Ascending aorta (tissue), 2 donors: Measurements from ENCODE around the gene C1orf159. TPM values are rescaled to one million over a fixed set of nuclear protein-coding genes. Genes with fewer than 3 reads are reported as not detected.

Source experiments
- DNase-seq, 2 donors: peaks; one replicate each; pipeline ENCODE4 v3.0.0-alpha.2; 2019; ENCODE audit warnings: low spot score in 2 of 2
- H3K27ac ChIP-seq, 2 donors: fragments of 200-600 bp; sonication (generic); one replicate each; pipeline ENCODE4 v1.5.1; 2016 to 2017; ENCODE audit warnings: mild to moderate bottlenecking in 1 of 2
- H3K27me3 ChIP-seq: fragments of 200-600 bp; sonication (generic); one replicate; pipeline ENCODE4 v1.5.1; 2017
- H3K36me3 ChIP-seq, 2 donors: fragments of 200-600 bp; sonication (generic); one replicate each; pipeline ENCODE4 v1.5.1; 2016
- H3K4me1 ChIP-seq, 2 donors: fragments of 200-600 bp; sonication (generic); one replicate each; pipeline ENCODE4 v1.5.1; 2016 to 2017; ENCODE audit warnings: mild to moderate bottlenecking in 1 of 2
- H3K4me3 ChIP-seq, 2 donors: fragments of 200-600 bp; sonication (generic); one replicate each; pipeline ENCODE4 v1.5.1; 2016 to 2017; ENCODE audit warnings: mild to moderate bottlenecking in 1 of 2
- H3K9me3 ChIP-seq, 2 donors: fragments of 200-600 bp; sonication (generic); one replicate each; pipeline ENCODE4 v1.5.1; 2016
- intact Hi-C: fragments of 100-400 bp; cut with DNase I; formaldehyde crosslinking; loops from one replicate; pipeline ENCODE4 v1.15.1; 2023
- total RNA-seq: library from RNA; depleted of rRNA; stranded (reverse); fragments of >200 nt; gene quantifications from one replicate; pipeline ENCODE4 v1.1.0, GENCODE V29; 2016
- TF ChIP-seq, protein P1 (sequence below), 3 experiments: fragments of 200-600 bp in 2 of 3; fragments of 450-650 bp in 1 of 3; sonication (generic) in 2 of 3; IDR thresholded peaks; one replicate each; pipeline ENCODE4 v1.5.1; 2016 to 2019; ENCODE audit warnings: antibody characterized with exemption in 3 of 3, mild to moderate bottlenecking in 1 of 3, moderate library complexity in 1 of 3

C1orf159 gene
- total RNA-seq, 1 donor from 2014 or later = 23.7 TPM

DNA sequence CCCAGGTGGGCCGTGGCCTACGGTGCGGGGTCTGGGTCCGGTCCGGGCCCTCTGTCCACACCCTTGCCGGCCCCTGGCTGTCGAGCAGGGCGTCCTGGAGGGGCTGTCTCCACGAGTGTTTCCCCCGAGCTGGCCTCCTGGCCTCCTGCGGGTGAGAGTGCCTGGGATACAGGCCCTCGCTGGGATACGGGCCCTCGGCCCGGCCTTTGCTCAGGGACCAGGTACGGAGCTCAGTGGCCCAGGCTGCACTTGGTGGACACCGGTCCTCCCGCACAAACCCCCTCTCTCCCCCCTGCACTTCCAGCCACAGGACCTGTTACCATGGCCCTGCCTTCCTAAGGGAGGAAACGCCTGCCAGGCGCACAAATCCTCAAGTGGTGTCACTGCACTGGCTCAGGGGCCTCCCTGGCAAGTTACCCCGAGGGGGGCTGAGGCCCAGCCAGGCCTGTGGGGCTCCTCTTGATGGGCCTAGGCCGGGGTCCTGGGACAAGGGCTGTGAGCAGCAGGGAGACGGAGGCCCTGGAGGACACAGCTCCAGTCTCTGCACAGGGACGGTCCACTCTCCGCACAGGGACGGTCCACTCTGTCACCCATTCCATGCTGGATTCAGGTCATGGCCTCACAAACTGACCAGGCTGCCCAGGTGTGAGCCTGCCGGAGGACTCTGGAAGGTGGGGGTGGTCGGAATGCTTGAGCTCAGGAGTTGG is 23.6 kb downstream of the C1orf159 start:
- intact Hi-C loops = no loop called here
- no peak for DNase-seq
- Histone ChIP-seq H3K36me3 (no peaks in the 10 kb centered on the region), H3K27ac (no peak overlapping the region), H3K4me1 (no peaks in the 10 kb centered on the region), H3K9me3 (no peaks in the 10 kb centered on the region), H3K27me3 (no peaks in the 10 kb centered on the region), H3K4me3 (no peak overlapping the region)
- TF ChIP-seq, protein P1, sequence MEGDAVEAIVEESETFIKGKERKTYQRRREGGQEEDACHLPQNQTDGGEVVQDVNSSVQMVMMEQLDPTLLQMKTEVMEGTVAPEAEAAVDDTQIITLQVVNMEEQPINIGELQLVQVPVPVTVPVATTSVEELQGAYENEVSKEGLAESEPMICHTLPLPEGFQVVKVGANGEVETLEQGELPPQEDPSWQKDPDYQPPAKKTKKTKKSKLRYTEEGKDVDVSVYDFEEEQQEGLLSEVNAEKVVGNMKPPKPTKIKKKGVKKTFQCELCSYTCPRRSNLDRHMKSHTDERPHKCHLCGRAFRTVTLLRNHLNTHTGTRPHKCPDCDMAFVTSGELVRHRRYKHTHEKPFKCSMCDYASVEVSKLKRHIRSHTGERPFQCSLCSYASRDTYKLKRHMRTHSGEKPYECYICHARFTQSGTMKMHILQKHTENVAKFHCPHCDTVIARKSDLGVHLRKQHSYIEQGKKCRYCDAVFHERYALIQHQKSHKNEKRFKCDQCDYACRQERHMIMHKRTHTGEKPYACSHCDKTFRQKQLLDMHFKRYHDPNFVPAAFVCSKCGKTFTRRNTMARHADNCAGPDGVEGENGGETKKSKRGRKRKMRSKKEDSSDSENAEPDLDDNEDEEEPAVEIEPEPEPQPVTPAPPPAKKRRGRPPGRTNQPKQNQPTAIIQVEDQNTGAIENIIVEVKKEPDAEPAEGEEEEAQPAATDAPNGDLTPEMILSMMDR (IDR thresholded peaks at IDR 0.05) = no peak

DNA sequence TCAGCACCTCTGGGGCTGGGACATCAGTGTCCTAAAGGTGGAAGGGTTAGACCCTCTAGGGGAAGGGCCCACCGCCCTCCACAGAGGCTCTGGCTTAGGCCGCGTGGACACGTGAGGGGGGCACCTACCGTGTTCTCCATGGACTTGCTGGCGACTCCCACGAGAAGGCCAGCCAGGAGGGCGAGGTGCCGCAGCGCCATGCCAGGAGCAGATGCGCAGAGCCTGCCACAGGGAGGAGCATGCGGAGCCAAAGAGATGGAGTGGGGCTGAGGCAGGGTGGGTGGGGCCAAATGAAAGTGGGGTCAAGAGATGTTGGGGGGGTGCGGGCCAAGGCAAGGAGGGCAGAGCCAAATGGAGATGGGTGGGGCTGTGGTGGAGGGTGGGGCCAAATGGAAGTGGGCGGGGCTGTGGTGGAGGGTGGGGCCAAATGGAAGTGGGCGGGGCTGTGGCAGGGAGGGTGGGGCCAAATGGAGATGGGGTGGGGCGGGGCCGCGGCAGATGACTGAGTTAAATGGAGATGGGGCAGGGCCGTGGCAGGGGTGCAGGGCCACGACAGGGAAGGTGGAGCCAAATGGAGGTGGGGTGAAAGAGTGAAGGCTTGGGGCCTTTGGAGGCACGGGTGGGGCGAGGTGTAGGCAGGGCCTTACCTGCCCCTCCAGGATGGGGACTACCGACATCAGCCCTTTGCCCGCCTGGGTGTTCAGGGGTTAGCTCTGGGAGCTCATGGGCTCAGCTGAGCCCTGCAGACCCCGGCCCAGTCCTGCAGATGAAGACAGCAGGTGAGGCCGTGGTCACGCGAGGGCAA is 24.3 kb downstream of the C1orf159 start:
- TF ChIP-seq, protein P1 (IDR thresholded peaks at IDR 0.05) = no peak
- intact Hi-C loops = no loop called here
- Histone ChIP-seq H3K4me3 (no peak overlapping the region), H3K27ac (no peak overlapping the region), H3K36me3 (no peaks in the 10 kb centered on the region), H3K9me3 (no peaks in the 10 kb centered on the region), H3K4me1 (no peaks in the 10 kb centered on the region), H3K27me3 (no peaks in the 10 kb centered on the region)
- no peak for DNase-seq

DNA sequence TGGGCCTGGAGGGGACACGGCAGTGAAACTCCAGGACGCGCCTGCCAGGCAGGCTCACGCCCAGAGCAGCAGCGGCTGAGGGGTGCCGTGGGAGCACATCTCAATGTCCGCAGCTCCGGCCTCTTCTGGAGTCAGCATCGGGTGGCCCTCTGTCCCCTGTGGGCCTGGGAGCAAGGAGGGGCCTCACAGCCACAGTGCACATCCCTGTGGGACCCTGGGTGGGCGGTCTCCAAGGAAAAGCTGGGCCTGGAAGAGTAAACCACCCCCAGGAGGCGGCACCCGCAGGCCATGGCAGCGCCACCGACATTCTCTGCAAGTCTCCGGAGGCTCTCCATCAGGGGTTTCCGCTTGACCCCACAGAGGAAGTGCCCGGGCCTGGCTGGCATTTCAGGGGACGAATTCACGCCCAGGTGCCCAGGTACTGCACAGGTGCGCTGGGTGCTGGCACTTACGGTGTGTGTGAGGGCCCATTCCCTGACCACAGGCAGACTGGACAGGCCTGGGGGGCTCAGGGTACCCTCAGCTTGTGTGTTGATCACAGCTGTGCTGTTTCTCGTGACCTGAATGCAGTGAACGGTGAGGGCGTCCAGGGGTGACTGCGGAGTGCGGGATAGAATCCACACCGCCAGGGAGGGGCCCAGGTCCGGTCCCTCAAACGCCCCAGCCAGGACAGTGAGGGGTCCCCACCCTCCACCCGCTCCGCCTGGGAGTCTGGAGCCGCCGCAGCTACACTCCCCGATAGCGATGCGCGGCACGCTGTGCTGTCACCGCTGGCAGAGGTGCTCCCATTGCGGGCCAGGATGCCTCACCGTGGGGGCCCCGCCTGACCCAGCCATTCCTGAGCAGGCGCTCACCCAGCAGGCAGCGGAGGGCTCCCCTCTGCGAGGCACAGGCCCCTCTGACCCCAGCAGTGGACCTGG is 25.2 kb downstream of the C1orf159 start:
- DNase-seq = no peak
- Histone ChIP-seq H3K27me3 (no peaks in the 10 kb centered on the region), H3K4me3 (no peak overlapping the region), H3K9me3 (no peaks in the 10 kb centered on the region), H3K36me3 (no peaks in the 10 kb centered on the region), H3K4me1 (no peaks in the 10 kb centered on the region), H3K27ac (no peak overlapping the region)
- intact Hi-C loops = no loop called here
- TF ChIP-seq, protein P1 (IDR thresholded peaks at IDR 0.05) = no peak

DNA sequence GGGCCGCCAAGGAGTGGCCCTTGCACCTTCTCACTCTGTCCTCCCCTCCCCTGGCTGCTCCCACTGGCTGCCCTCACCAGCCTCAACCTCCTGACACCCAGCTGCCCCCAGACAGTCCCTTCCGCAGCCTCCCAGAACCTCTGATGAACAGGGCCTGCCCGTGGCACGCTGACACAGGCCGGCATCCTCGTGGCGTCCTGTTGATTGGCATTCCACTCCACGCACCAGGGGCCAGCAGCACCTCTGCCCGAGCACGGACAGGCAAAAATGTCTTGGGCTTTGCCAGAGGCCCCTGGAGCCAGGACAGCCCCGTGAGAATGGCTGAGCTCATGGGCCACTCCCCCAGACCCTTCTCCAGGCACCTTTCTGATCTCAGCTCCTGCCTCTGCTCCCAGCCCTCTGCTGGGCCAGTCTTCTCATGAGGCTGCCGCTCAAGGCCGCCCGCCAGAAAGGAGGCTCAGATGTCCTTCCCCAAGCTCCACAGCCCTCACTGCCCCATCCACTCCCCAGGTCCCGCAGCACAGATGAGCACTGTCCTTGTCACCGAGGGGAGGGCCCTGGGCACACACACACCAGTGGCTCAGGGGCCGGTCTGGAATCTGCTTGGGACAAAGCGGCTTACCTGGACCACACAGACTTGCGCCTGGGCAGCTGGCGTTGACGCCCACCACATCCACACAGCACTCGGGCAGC is 26.0 kb downstream of the C1orf159 start:
- intact Hi-C loops = no loop called here
- H3K9me3 ChIP-seq = no peaks in the 10 kb centered on the region
- H3K4me1 ChIP-seq = no peaks in the 10 kb centered on the region
- no peaks in the 10 kb centered on the region for H3K36me3 ChIP-seq
- TF ChIP-seq, protein P1 (IDR thresholded peaks at IDR 0.05) = no peak
- H3K27ac ChIP-seq = no peak overlapping the region
- H3K27me3 ChIP-seq = no peaks in the 10 kb centered on the region
- no peak overlapping the region for H3K4me3 ChIP-seq
- DNase-seq = no peak
